ENCODE data around the gene PSD2. TPM values are rescaled to one million over a fixed set of nuclear protein-coding genes. Genes with fewer than 3 reads are reported as not detected.

PSD2 gene
- total RNA-seq, 6 experiments from 2014 or later: 0.04 to 0.07 (median 0.07) TPM; not detected in 3

DNA sequence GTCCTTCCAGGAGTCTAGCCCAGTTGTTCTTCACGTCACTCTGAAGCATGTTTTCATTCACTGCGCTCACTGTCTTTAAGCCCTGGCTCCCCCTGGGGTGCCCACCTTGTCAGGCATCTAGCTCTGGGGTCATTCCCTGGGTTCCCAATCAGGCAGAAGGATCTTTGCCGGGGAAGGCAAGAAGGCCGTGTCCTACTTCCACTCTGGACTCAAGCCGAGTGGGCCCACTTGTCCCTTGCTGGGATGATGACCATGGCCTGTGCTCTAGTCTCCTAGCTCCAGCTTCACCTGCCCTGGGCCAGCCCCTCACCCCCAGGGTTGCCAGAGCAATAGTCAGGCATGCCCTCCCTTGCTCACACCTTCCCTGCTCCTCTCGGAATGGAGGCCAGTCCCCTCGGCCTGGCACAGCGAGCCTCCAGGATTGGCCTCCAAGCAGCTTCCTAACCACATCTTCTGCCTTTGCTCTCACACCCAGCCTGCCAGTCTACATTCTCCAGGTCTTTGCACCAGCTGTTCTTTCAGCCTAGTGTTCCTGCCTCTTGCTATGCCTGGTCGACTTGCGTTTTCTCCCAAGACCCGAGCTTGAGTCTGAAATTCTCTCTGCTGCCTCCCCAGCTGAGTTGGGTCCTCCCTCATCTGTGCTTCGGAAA is 32.2 kb upstream of the PSD2 start:
- no peaks in the 10 kb centered on the region for H3K36me3 ChIP-seq
- no peak overlapping the region for H3K27ac ChIP-seq
- intact Hi-C loops (cut with DNase I): loop anchor here in 1 of 2 donors (5.0 to 10.0 kb wide), 2 partner anchors 69 to 131 kb away; no protein-coding TSS in a partner anchor
- no peaks in the 10 kb centered on the region for H3K9me3 ChIP-seq
- TF ChIP-seq CTCF (IDR thresholded peaks at IDR 0.05) (no peak), POLR2A (IDR thresholded peaks at IDR 0.05) (no peak)
- 69% methylated on average over 8 of the region's 12 CpGs for WGBS (ENCODE audit: insufficient coverage, low coverage, low lambda C conversion rate, missing lambda C conversion rate)
- ATAC-seq (no peak), DNase-seq (no peak)
- peaks cover 0 to 11% (median 4%) of the 10 kb centered on the region in 4 donors for H3K4me1 ChIP-seq
- H3K4me3 ChIP-seq: no peak overlapping the region
- H3K27me3 ChIP-seq: no peaks in the 10 kb centered on the region

DNA sequence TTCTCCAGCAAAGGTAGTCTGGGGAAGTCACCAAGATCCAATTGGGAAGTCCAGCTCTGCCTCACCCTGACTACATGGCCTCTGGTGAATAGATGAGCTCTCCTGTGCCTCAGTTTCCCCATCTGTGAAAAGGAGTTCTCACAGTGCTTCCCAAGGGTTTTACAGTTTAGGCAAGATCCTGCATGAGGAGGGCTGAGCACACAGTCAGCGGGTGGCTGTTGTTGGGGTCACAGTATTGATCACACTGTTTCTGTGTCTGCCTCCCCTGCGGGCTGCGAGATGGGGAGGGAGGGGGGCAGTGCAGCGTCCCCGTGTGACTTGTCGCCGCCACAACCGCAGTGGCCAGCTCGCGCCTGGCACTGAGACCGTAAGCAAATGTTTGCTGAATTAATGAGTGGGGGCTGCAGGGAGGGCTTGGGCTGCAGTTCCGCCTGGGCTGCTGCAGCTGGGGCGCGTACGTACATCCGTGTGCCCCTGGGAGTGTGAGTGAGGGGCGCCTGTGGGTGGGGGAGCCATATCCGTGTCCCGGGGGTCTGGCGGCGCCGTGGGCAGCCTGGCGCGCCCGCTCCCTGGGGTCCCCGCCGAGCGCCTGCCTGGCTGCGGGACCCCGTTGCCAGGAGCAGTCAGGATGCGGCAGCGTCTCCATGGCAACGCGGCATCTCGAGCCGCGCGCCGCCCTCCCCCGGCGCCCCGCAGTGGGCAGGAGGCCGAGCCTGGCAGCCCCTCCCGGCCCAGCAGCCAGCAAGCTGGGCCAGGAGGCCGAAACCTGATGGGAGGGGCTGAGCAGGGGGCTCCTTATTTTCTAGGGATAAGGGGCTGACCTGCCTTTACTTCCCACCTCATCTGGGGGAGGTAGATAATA is 31.4 kb upstream of the PSD2 start:
- H3K4me1 ChIP-seq: peaks cover 0 to 14% (median 7%) of the 10 kb centered on the region in 4 donors
- TF ChIP-seq CTCF (IDR thresholded peaks at IDR 0.05) (no peak), POLR2A (IDR thresholded peaks at IDR 0.05) (no peak)
- H3K36me3 ChIP-seq: no peaks in the 10 kb centered on the region
- ATAC-seq (no peak), DNase-seq (no peak)
- H3K4me3 ChIP-seq: no peak overlapping the region
- H3K27me3 ChIP-seq: no peaks in the 10 kb centered on the region
- no peaks in the 10 kb centered on the region for H3K9me3 ChIP-seq
- 10% methylated on average over 4 of the region's 45 CpGs for WGBS (ENCODE audit: insufficient coverage, low coverage, low lambda C conversion rate, missing lambda C conversion rate)
- intact Hi-C loops (cut with DNase I): loop anchor here in 1 of 2 donors (5.0 to 10.0 kb wide), 2 partner anchors 69 to 132 kb away; no protein-coding TSS in a partner anchor
- no peak overlapping the region for H3K27ac ChIP-seq

- TF ChIP-seq POLR2A (IDR thresholded peaks at IDR 0.05) (no peak), CTCF (IDR thresholded peaks at IDR 0.05) (no peak)
- no peak for DNase-seq
- no peaks in the 10 kb centered on the region for H3K36me3 ChIP-seq
- H3K4me3 ChIP-seq: no peak overlapping the region
- no peak overlapping the region for H3K27ac ChIP-seq
- H3K9me3 ChIP-seq: no peaks in the 10 kb centered on the region
- no peaks in the 10 kb centered on the region for H3K27me3 ChIP-seq
- 45% methylated on average over 9 of the region's 11 CpGs for WGBS (ENCODE audit: insufficient coverage, low coverage, low lambda C conversion rate, missing lambda C conversion rate)
- intact Hi-C loops (cut with DNase I): loop anchor here (5.0 to 10.0 kb wide), 3 partner anchors 70 to 133 kb away; no protein-coding TSS in a partner anchor
- ATAC-seq: no peak
- peaks cover 0 to 14% (median 7%) of the 10 kb centered on the region in 4 donors for H3K4me1 ChIP-seq
Measured at GRCh38 chr5:139764886-139765408, 30.7 kb upstream of the PSD2 start.

- Histone ChIP-seq H3K4me1 (peaks cover 0 to 14% (median 7%) of the 10 kb centered on the region in 4 donors), H3K36me3 (no peaks in the 10 kb centered on the region), H3K9me3 (no peaks in the 10 kb centered on the region), H3K27ac (peak overlapping the region in 1 of 3 donors; percentile 21), H3K4me3 (peak overlapping the region; percentile 45 to 62 (median 52)), H3K27me3 (no peaks in the 10 kb centered on the region)
- TF ChIP-seq POLR2A (IDR thresholded peaks at IDR 0.05): no peak
- TF ChIP-seq CTCF (IDR thresholded peaks at IDR 0.05): peak; percentile 94 to 99 (median 97)
- intact Hi-C loops (cut with DNase I): loop anchor here (5.0 to 10.0 kb wide), 2 partner anchors 71 to 128 kb away; no protein-coding TSS in a partner anchor
- DNase-seq: peak; percentile 76 to 84 (median 80)
- ATAC-seq: peak; percentile 86 to 91 (median 90)
- 25% methylated on average over 13 of the region's 46 CpGs for WGBS (ENCODE audit: insufficient coverage, low coverage, low lambda C conversion rate, missing lambda C conversion rate)
Measured at GRCh38 chr5:139765409-139766217, 30.0 kb upstream of the PSD2 start.

Data from right lobe of liver (tissue), 6 donors.